Smooth muscle cell (in vitro differentiated cells): Measurements from ENCODE around the gene SPPL3. TPM values are rescaled to one million over a fixed set of nuclear protein-coding genes. Genes with fewer than 3 reads are reported as not detected.

Experiments
- DNase-seq: peaks from one replicate; lab custom pipeline; 2025; ENCODE audit not compliant: unreplicated experiment; lab: John Stamatoyannopoulos, UW
- H2AFZ ChIP-seq: fragments of 200-600 bp; sonication (generic); 2 replicates; pipeline ENCODE4 v1.6.0; 2016; ENCODE audit warnings: antibody characterized with exemption, low read depth, mild to moderate bottlenecking
- H3F3A ChIP-seq: fragments of 200-600 bp; sonication (generic); 2 replicates; pipeline ENCODE4 v1.6.0; 2017; ENCODE audit warnings: antibody characterized with exemption, low read depth
- H3K27ac ChIP-seq: fragments of 200-600 bp; sonication (generic); 2 replicates; pipeline ENCODE4 v1.5.1; 2016; ENCODE audit warnings: low read depth, mild to moderate bottlenecking
- H3K27me3 ChIP-seq: fragments of 200-600 bp; sonication (generic); 2 replicates; pipeline ENCODE4 v1.6.1; 2016; ENCODE audit warnings: low read depth, mild to moderate bottlenecking
- H3K36me3 ChIP-seq: fragments of 200-600 bp; sonication (generic); 2 replicates; pipeline ENCODE4 v1.5.1; 2016; ENCODE audit warnings: low read depth
- H3K4me1 ChIP-seq: fragments of 200-600 bp; sonication (generic); 2 replicates; pipeline ENCODE4 v1.5.1; 2016; ENCODE audit warnings: low read depth
- H3K4me2 ChIP-seq: fragments of 200-600 bp; sonication (generic); 2 replicates; pipeline ENCODE4 v1.6.0; 2016; ENCODE audit warnings: mild to moderate bottlenecking
- H3K4me3 ChIP-seq: fragments of 200-600 bp; sonication (generic); 2 replicates; pipeline ENCODE4 v1.5.1; 2016; ENCODE audit warnings: mild to moderate bottlenecking
- H3K79me2 ChIP-seq: fragments of 200-600 bp; sonication (generic); 2 replicates; pipeline ENCODE4 v1.6.0; 2016; ENCODE audit warnings: low read depth, mild to moderate bottlenecking
- H3K9ac ChIP-seq: fragments of 200-600 bp; sonication (generic); 2 replicates; pipeline ENCODE4 v1.6.0; 2016; ENCODE audit warnings: low read depth
- H3K9me3 ChIP-seq: fragments of 200-600 bp; sonication (generic); replicated peaks from 2 replicates; pipeline ENCODE4 v1.5.1; 2016; ENCODE audit warnings: low read depth
- H4K20me1 ChIP-seq: fragments of 200-600 bp; sonication (generic); 2 replicates; pipeline ENCODE4 v1.6.0; 2016; ENCODE audit warnings: low read depth
- WGBS: methylation state at CpG from one replicate; pipeline ENCODE4 v1.1.7; 2016; ENCODE audit warnings: low lambda C conversion rate; 5-methylcytosine and 5-hydroxymethylcytosine counted together
- polyA plus RNA-seq: library from polyadenylated mRNA; unstranded; fragments of >200 nt; fragmentation: Nextera tagmentation; extraction: Ambion mirVana; gene quantifications from 2 replicates; pipeline ENCODE4 v1.2.1, GENCODE V29; 2016
- total RNA-seq: library from RNA; depleted of rRNA; stranded (reverse); fragments of >200 nt; gene quantifications from 2 replicates; pipeline ENCODE4 v1.2.3, GENCODE V29; 2014
- TF ChIP-seq, protein P1 (sequence below): fragments of 200-600 bp; sonication (generic); IDR thresholded peaks from 2 replicates; pipeline ENCODE4 v1.5.1; 2017; ENCODE audit warnings: borderline replicate concordance, mild to moderate bottlenecking, antibody characterized with exemption; ENCODE audit not compliant: insufficient read depth, poor library complexity, severe bottlenecking

Gene SPPL3
- total and polyA plus RNA-seq, 2 experiments from 2014 or later, result 22.5 to 27.0 TPM

DNA sequence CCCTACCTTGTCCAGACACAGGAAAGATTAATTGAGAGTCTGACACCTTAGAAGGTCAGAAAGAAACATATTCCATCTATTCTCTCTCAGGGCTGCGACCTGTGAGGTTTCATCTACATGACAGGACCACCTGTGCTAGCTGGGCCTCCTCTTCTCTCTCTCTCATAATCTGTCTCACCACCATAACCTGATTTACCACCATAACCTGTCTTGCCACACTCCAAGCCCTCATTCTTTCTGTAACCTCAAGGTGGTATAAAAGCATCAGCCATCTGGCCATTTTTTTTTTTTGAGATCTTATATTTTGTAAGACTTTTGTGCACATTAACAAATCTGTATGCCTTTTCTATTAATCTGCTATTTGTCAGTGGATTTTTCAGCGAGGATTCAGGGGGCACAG lies 103.0 kb downstream of the SPPL3 start:
- Histone ChIP-seq H4K20me1 (peaks cover 59% of the 10 kb centered on the region), H3K79me2 (no peaks in the 10 kb centered on the region), H3K4me3 (no peak overlapping the region), H3K9me3 (peaks cover under 1% of the 10 kb centered on the region), H3K9ac (no peak overlapping the region), H3F3A (no peaks in the 10 kb centered on the region), H3K4me1 (no peaks in the 10 kb centered on the region), H3K27me3 (no peaks in the 10 kb centered on the region), H2AFZ (no peak overlapping the region), H3K4me2 (no peak overlapping the region), H3K36me3 (no peaks in the 10 kb centered on the region), H3K27ac (no peak overlapping the region)
- TF ChIP-seq, protein P1, sequence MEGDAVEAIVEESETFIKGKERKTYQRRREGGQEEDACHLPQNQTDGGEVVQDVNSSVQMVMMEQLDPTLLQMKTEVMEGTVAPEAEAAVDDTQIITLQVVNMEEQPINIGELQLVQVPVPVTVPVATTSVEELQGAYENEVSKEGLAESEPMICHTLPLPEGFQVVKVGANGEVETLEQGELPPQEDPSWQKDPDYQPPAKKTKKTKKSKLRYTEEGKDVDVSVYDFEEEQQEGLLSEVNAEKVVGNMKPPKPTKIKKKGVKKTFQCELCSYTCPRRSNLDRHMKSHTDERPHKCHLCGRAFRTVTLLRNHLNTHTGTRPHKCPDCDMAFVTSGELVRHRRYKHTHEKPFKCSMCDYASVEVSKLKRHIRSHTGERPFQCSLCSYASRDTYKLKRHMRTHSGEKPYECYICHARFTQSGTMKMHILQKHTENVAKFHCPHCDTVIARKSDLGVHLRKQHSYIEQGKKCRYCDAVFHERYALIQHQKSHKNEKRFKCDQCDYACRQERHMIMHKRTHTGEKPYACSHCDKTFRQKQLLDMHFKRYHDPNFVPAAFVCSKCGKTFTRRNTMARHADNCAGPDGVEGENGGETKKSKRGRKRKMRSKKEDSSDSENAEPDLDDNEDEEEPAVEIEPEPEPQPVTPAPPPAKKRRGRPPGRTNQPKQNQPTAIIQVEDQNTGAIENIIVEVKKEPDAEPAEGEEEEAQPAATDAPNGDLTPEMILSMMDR, result no peak
- 88% methylated on average over 2 of the region's 2 CpGs for WGBS
- DNase-seq, result no peak

DNA sequence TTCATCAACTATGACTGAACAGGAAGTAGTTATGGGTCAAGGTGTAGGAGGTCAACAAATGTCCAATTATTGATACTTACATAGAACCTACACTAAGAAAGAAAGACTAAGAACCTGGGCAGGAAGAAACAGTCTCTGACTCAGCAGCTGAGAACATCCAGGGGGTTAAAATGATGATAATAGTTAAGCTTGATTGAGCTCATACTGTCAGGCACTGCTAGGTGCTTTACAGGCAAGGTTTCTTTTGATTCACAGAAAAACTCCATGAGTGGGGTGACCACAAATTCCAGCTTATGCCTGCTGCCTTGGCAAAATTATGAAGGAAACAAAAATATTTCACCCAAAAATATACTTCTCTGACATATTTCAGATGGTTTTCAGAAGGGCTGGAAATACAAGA lies 103.5 kb downstream of the SPPL3 start:
- no peak overlapping the region for H3K9ac ChIP-seq
- H3K36me3 ChIP-seq, result peaks cover 2% of the 10 kb centered on the region
- no peak overlapping the region for H3K4me3 ChIP-seq
- no peaks in the 10 kb centered on the region for H3F3A ChIP-seq
- H3K27me3 ChIP-seq, result no peaks in the 10 kb centered on the region
- no peak overlapping the region for H3K4me2 ChIP-seq
- DNase-seq, result no peak
- H3K27ac ChIP-seq, result peak overlapping the region; percentile 5
- H3K9me3 ChIP-seq, result peaks cover 5% of the 10 kb centered on the region
- no peak overlapping the region for H2AFZ ChIP-seq
- H4K20me1 ChIP-seq, result peaks cover 55% of the 10 kb centered on the region
- H3K79me2 ChIP-seq, result no peaks in the 10 kb centered on the region
- H3K4me1 ChIP-seq, result no peaks in the 10 kb centered on the region
- TF ChIP-seq, protein P1, result no peak

DNA sequence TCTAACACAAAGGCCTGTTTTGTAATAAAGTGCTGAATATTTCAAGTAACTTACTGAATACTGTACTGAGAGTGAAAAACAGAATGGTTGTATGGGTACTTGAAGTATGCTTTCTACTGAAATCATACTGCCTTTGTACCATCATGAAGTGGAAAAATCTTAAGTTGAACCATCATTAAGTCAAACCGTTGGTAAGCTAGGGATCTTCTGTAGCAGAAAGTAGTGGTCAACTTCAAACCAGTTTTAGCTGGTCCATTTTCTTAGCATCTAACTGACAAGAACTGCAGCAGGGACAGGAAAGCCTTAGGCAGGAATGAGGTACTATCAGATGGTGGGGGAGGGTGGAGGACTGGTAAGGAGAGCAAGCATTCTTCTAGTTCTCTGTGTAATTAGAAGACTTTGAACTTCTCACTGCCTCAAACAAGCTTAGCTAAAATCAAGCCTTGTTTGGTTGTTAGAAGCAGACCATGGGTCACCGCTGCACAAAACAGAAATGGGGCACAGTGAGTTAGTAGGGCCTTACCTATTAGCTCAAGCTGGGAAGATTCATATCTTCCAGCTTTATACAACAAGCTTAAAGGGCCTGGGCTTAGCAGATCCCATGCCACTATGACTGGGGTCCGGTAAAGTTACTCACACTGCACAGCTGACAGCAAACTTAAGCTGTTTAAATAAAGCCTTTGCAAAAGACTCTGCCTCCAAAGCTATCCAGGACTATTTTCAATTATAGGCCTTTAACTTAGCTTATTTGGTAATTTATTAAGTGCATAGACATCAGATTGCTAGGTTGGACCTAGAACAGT lies 104.7 kb downstream of the SPPL3 start:
- no peaks in the 10 kb centered on the region for H3K27me3 ChIP-seq
- no peak overlapping the region for H3K4me3 ChIP-seq
- H3K36me3 ChIP-seq, result peaks cover 13% of the 10 kb centered on the region
- H2AFZ ChIP-seq, result no peak overlapping the region
- DNase-seq, result no peak
- H3K9ac ChIP-seq, result no peak overlapping the region
- peaks cover 17% of the 10 kb centered on the region for H3K9me3 ChIP-seq
- peaks cover 44% of the 10 kb centered on the region for H4K20me1 ChIP-seq
- H3F3A ChIP-seq, result no peaks in the 10 kb centered on the region
- WGBS, result 33% methylated on average over 3 of the region's 3 CpGs
- no peak overlapping the region for H3K27ac ChIP-seq
- TF ChIP-seq, protein P1, result no peak
- H3K4me1 ChIP-seq, result no peaks in the 10 kb centered on the region
- H3K79me2 ChIP-seq, result peaks cover 6% of the 10 kb centered on the region
- H3K4me2 ChIP-seq, result no peak overlapping the region

DNA sequence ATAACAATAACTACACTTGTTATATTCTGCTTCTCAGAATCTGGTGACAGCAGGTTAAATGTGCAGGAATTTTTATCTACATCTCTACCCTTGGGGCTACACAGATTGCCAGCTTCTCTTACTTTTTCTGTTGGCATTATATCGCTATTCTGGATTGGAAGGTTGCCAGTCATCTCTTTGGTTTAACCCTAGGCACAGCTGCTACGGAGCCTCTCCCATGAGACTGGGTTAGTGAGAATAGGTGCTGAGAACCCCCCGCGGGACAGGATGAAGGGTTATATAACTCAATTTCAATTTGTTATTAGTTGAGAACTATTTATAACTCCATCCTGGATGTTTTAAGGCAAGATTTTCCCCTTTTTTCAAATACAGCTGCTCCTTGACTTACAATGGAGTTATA lies 105.5 kb downstream of the SPPL3 start:
- Histone ChIP-seq H3K27ac (no peak overlapping the region), H3K9me3 (peaks cover 18% of the 10 kb centered on the region), H2AFZ (no peak overlapping the region), H3K36me3 (peaks cover 15% of the 10 kb centered on the region), H3K4me1 (no peaks in the 10 kb centered on the region), H3K9ac (no peak overlapping the region), H4K20me1 (peaks cover 37% of the 10 kb centered on the region), H3K4me2 (no peak overlapping the region), H3K79me2 (peaks cover 9% of the 10 kb centered on the region), H3K4me3 (no peak overlapping the region), H3K27me3 (no peaks in the 10 kb centered on the region), H3F3A (no peaks in the 10 kb centered on the region)
- 96% methylated on average over 4 of the region's 4 CpGs for WGBS
- no peak for DNase-seq
- TF ChIP-seq, protein P1, result no peak
